ENCODE measurements around the gene SEMA4C. TPM values are rescaled to one million over a fixed set of nuclear protein-coding genes. Genes with fewer than 3 reads are reported as not detected.
A peak's percentile ranks its signal among the peaks of the same experiment; 100 is the strongest.

SEMA4C gene
- total and polyA plus RNA-seq, 9 of the 15 experiments (the other 6 are each of a cell fraction or from before 2014, with no cell fraction given) = 0.32 to 59.7 (median 23.9) TPM

- no peak for TF ChIP-seq BRD9 (IDR thresholded peaks at IDR 0.05; ENCODE audit: low read depth, partially characterized antibody)
- TF ChIP-seq RUNX1 (IDR thresholded peaks at IDR 0.05; ENCODE audit: low read depth) = no peak
- TF ChIP-seq SP1 (CRISPR knock-in tag; IDR thresholded peaks at IDR 0.05) = no peak
- no peak for TF ChIP-seq PTTG1 (tag; IDR thresholded peaks at IDR 0.05; ENCODE audit: low read depth)
- peak; percentile 67 for TF ChIP-seq ZNF316 (IDR thresholded peaks at IDR 0.05)
- no peak for TF ChIP-seq DACH1 (IDR thresholded peaks at IDR 0.05; ENCODE audit: partially characterized antibody)
- TF ChIP-seq MTA1 (IDR thresholded peaks at IDR 0.05; ENCODE audit: borderline replicate concordance) = no peak
- peak in 1 of 2 experiments; percentile 33; a peak in 1 of 4 replicates for TF ChIP-seq KDM1A (IDR thresholded peaks at IDR 0.05)
- TF ChIP-seq, protein P1, sequence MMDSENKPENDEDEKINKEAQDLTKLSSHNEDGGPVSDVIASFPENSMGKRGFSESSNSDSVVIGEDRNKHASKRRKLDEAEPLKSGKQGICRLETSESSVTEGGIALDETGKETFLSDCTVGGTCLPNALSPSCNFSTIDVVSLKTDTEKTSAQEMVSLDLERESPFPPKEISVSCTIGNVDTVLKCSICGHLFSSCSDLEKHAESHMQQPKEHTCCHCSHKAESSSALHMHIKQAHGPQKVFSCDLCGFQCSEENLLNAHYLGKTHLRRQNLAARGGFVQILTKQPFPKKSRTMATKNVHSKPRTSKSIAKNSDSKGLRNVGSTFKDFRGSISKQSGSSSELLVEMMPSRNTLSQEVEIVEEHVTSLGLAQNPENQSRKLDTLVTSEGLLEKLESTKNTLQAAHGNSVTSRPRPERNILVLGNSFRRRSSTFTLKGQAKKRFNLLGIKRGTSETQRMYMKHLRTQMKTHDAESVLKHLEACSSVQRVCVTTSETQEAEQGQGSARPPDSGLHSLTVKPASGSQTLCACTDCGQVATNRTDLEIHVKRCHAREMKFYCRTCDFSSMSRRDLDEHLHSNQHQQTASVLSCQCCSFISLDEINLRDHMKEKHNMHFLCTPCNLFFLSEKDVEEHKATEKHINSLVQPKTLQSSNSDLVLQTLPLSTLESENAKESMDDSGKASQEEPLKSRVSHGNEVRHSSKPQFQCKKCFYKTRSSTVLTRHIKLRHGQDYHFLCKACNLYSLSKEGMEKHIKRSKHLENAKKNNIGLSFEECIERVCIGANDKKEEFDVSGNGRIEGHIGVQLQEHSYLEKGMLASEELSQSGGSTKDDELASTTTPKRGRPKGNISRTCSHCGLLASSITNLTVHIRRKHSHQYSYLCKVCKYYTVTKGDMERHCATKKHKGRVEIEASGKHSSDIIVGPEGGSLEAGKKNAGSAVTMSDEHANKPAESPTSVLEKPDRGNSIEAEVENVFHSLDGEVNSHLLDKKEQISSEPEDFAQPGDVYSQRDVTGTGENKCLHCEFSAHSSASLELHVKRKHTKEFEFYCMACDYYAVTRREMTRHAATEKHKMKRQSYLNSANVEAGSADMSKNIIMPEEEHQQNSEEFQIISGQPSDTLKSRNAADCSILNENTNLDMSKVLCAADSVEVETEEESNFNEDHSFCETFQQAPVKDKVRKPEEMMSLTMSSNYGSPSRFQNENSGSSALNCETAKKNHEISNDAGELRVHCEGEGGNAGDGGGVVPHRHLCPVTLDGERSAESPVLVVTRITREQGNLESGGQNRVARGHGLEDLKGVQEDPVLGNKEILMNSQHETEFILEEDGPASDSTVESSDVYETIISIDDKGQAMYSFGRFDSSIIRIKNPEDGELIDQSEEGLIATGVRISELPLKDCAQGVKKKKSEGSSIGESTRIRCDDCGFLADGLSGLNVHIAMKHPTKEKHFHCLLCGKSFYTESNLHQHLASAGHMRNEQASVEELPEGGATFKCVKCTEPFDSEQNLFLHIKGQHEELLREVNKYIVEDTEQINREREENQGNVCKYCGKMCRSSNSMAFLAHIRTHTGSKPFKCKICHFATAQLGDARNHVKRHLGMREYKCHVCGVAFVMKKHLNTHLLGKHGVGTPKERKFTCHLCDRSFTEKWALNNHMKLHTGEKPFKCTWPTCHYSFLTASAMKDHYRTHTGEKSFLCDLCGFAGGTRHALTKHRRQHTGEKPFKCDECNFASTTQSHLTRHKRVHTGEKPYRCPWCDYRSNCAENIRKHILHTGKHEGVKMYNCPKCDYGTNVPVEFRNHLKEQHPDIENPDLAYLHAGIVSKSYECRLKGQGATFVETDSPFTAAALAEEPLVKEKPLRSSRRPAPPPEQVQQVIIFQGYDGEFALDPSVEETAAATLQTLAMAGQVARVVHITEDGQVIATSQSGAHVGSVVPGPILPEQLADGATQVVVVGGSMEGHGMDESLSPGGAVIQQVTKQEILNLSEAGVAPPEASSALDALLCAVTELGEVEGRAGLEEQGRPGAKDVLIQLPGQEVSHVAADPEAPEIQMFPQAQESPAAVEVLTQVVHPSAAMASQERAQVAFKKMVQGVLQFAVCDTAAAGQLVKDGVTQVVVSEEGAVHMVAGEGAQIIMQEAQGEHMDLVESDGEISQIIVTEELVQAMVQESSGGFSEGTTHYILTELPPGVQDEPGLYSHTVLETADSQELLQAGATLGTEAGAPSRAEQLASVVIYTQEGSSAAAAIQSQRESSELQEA (IDR thresholded peaks at IDR 0.05; ENCODE audit: low read depth) = no peak
- no peak for TF ChIP-seq RBM15 (IDR thresholded peaks at IDR 0.05; ENCODE audit: insufficient read depth, low read length)
- TF ChIP-seq C11orf30 (IDR thresholded peaks at IDR 0.05; ENCODE audit: low read depth) = peak; percentile 69
- TF ChIP-seq, protein P2, sequence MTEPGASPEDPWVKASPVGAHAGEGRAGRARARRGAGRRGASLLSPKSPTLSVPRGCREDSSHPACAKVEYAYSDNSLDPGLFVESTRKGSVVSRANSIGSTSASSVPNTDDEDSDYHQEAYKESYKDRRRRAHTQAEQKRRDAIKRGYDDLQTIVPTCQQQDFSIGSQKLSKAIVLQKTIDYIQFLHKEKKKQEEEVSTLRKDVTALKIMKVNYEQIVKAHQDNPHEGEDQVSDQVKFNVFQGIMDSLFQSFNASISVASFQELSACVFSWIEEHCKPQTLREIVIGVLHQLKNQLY (CRISPR knock-in tag; conservative IDR thresholded peaks at IDR 0.05) = no peak
- TF ChIP-seq NUFIP1 (IDR thresholded peaks at IDR 0.05; ENCODE audit: partially characterized antibody) = no peak
- TF ChIP-seq TRIM28 (IDR thresholded peaks at IDR 0.05) = no peak
- TF ChIP-seq SNRNP70 (optimal IDR thresholded peaks at IDR 0.05; ENCODE audit: low read depth, low read length) = no peak
- peak; percentile 31; the same call in 1 of the 2 replicates for TF ChIP-seq PKNOX1 (IDR thresholded peaks at IDR 0.05)
- no peak for TF ChIP-seq GTF2E2 (tag; IDR thresholded peaks at IDR 0.05)
Measured at GRCh38 chr2:96817882-96818281, 52.0 kb downstream of the SEMA4C start (continued).
